NCI-H2196 treated with DMSO at 0.1 percent for 48 hours (cell line): ENCODE data around the gene CTIF.

Source experiments
- DNase-seq: peaks from one replicate; lab custom pipeline; 2025; ENCODE audit not compliant: unreplicated experiment; lab: John Stamatoyannopoulos, UW

Gene CTIF

DNA sequence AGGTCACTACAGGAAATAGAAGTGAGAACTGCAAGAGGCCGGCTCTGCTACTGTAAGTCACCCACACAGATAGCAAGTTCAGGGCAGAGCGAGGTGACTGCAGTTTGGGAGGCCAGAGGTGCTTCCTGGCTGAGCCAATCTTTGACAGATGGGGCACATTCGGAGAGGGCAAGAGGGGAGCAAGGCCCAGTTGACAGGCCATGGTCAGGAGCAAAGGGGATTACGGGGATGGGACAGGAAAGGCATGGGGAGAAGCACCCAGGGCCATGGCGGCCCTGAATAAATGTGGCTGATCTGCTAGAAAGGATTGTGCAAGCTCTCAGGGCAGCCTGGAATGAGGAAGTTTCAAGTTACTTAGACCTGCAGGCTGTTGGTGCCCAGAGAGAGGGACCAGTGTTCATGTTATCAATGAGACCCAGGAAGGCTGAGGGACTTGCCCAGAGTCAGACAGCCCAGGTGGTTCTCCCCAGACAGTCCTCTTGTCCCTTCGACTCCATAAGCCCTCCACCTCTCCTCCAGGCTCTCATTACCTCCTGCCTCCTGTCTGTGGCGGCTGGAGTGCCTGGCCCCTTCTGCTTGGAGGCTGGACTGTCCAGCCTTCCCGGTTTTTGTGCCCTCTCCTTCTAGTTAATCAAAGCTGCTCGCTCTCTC, 123.3 kb downstream of the CTIF start:
- peak; percentile 21 for DNase-seq

DNA sequence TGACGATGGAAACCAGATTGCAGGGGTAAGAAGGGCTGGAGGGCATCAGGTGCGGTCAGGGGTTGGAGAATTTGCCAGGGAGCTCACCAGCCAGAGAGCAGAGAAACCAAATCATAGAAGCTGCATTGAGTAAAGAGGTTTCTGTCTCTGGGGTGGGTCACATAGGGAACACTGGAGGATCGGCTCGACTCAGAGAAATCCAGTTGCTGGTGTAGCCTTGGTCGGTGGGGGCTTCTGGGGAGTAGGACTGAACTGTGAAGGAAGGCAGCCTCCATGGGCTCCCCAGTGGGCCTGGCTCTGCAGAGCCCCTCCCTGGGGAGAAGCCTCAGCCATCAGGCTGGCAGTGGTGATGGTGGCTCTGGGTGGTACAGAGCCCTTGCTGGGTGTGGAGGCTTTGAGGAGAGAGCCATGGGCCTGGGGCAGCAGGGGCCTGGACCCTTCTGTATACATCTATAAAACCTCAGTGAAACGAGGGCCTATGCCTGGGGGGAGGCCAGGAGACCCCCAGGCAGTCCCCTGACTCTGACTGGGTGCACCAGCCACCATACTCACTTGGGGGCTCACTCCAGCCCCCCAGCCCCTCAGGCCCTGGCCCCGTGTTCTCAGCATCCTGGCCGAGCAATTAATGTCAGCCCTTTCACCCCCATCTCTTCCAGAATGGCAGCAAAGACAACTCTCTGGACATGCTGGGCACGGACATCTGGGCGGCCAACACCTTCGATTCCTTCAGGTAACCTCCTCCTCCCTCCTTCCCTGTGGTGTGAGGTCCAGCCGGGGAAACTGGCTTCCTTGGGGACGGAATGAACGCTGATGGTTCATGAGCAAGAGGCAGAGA, 124.5 kb downstream of the CTIF start:
- DNase-seq = no peak

DNA sequence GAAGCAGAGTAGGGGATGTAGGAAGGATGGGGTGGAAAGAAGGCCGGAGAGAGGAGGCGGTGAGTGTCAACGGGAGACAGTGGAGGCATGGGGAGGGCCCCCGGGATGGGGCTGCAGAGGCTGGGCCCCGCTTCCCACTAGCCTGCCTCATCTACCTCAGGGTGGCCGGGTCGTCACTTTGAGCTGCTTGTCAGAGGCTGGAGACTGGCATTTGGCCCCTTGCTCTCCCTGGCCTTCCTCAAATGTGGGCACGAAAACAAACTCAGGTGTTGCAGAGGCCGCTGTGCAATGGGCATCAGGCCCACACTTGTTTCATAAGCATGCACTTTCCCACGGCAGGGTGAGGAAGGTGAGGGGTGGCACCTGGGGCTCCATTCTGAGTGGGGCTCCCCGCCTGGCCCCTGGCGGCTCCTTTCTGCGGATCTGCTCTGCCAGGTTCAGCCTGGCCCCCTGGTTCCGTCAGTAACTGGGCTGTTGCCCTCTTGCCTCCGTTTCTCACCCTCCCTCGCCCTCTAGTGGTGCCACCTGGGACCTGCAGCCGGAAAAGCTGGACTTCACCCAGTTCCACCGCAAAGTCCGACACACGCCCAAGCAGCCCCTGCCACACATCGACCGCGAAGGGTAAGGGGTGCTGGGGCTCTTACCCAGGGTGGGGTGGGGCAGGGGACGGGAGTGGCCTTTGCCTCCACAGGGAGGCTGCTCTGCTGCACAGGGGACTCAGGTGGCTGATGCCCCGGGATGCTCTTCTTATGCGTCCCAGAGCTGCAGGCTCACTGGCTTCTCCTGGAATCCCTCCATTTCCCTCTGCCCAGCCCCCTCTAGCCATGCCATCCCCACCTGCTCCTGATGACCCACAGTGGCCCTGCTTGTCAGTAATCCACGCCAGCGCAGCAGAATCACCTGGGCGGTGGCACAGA, 125.4 kb downstream of the CTIF start:
- peak; percentile 43 for DNase-seq

DNA sequence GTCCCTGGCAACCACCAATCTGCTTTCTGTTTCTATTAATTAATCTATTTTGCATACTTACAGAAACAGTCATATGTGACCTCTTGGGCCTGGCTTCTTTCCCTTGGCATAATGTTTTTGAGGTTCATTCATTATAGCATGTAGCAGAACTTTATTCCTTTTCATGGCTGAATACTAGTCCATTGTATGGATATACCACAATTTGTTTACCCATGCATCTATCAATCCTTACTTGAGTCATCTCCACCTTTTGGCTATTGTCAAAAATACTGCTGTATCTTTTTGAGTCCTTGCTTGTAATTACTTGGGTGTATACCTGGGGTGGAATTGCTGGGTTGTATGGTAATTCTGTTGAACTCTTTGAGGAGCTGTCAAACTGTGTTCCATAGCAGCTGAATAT, 126.8 kb downstream of the CTIF start:
- no peak for DNase-seq

DNA sequence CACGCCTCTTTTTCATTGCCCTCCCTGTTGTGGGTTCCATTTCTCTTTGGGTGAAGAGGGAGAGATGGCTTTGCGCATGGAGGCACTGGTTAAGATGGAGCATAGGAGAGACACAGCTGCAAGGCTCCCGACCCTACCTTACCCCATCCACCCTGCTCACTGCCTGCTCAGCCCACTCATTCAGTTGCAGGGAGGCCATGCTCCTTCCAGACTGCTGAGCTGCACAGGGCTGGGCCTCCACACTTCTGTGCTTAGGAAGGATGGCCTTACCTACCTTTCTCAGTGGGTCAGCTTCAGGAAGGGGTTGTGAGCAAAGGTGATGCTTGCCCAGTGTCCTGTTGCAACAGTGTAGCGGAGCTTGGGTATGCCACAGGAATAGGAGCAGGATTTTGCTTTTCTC, 127.8 kb downstream of the CTIF start:
- no peak for DNase-seq

DNA sequence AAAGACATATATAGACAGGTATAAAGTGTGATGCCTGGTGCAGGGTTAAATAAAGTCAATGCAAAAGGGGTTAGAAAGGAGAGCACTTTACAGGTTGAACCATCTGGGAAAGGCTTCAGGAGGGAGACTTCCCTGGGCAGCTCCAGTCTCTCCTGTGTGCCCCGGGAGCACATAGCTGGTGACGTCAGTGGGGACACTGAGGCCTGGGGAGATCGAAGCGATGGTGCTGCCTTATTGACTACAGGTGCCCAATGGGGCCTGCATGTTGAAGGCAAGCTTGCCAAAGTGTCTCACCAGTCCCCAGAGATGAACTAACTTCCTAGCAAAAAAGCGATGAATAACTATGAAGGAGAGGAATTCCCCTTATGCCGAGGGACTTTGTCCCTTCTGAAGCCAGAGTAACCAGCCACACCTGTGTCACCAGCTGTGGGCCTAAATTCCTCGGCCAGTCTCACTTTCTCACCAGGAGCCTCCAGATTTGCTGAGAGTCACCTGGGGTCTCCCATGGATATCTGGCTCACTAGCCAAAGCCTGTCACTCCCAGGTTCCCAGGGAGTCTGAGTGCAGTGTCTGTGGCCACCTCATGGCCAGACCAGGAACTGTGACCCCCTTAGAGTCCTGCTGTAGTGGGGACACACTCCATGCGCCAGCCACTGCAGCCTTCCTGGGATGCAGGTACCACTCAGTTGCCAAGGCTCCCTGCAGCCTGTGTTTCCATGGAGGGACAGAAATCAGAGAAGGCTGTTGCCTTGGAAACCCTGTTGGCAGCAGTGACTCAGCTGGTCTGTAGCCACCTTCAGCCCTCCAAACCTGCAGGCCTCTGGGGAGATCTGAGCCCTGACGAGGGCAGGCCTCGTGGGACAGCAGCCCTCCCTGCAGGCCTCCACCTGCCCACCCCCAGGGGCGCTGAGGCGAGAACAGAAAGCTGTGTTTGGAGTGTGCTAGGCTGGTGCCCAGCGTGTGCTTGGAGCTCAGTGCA, 128.7 kb downstream of the CTIF start:
- peak; percentile 38 for DNase-seq

DNA sequence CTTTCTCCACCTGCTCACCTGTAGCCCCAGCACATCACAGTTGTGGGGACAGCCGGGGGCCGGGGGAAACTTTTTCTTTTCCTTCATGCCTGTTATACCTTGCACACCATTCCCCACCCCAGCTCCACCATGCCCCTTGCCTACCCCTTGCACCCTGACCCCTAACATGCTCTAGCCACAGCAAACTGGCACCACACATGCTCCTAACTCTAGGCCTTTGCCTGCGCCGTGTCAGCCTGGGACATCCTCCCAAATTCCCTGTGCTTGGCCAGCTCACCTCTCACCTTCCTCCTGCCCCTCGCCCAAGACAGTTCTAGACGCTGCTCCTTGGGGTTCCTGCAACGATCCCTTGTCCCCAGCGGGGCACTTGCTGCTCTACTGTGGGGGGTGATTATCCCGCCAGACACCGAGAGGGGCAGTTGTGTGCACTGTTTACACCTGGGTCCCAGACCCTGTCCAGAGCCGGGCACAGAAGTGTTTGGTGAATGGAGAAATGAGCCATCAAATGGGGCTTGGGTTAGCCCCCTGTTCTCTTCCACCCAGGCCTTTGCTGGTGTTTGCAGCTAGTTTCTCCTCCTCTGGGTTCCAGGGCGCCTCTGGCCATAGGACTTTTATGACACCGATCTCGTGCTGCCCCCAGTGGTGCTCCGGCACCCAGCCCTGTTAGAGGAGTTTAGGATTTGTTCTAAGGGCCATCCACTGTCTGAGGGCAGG, 129.8 kb downstream of the CTIF start:
- DNase-seq = no peak

DNA sequence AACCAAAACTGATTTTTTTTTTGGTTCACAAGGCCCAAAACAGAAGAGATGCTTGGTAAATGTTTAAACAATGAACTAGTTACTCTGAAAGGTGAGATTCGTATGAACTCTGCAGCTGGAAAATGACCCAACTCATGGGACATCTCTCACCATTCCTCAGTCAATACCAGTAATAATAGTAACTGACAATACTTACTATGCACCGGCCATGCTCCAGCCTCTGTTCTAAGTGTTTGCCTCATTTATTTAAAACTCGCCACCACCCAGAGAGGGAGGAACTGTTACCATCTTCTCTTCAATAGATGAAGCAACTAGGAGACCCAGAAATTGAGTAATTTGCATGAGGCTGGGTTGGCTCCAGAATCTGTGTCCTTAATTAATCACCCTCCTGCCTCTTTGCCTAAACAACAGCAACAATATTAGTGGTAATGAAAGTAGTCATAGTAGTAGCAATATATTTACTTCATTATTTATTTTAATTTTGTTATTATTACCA, 130.4 kb downstream of the CTIF start:
- DNase-seq = no peak

DNA sequence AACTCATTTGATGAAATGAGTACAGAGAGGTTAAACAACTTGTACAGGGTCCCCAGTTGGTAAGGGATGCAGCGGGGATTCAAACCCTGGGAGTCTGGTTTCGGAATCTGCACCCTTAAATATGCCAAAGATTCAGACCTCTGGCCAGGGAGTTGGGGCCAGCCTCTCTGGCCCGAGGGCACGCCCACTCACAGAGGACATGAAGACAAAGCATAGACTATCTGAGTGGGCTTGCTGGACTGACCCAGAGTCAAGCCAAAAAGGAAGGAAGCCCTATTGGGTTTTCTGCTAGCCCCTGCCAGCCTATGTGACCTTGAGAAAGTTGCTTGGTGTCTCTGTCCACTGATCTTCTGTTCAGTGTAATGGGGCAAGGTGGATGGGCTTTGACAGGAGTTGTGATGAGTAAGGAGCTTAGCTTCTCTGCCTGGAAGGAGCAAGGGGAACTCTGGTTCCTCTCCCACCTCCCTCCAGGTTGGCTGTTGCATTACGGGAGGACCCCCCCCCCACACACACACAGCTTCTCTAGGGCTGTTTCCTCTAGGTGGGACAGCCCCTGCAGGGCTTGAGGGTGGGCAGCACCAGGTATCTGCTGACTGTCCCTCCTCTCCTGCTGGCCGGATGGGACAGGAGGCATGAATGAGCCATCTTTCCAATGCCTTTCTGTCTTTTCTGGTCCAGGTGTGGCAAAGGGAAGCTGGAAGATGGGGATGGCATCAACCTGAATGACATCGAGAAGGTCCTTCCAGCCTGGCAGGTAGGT, 131.3 kb downstream of the CTIF start:
- no peak for DNase-seq

DNA sequence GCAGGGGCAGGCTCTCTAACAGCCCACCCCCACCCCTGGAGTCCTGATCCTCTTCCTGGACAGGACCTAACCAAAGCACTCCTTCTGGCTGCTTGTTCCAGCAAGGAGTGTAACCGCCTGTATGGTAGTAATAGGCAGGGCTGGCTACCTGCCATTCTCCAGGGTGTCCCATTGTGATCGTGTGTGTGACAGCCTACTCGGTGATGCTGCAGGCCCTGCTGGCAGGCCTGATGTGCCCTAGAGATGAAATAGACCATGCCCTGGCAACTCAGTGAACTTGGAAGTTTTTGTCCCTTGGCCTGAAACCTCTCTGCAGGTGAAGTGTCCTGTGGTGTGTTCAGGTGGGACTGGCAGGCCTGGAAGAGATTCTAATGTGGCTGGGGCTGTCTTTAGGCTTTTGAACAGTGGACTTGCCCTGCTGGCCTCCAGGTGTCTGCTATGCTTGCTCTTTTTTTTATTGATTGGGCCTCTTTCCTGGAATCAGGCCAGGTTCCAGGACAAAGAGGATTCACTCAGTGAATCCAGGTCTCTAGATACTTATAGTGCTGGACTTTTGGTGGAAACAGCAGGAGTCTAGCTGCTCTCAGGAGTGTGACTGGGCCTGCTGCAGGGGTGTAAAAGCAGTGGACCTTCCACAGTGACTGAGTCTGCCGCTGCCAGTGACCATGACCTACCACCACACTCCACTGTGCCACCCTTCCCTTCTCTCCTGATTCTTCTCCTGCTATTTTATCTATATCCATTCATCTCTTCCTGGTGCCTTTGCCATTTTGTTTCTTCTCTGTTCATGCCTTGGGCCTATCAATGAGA, 132.1 kb downstream of the CTIF start:
- no peak for DNase-seq

DNA sequence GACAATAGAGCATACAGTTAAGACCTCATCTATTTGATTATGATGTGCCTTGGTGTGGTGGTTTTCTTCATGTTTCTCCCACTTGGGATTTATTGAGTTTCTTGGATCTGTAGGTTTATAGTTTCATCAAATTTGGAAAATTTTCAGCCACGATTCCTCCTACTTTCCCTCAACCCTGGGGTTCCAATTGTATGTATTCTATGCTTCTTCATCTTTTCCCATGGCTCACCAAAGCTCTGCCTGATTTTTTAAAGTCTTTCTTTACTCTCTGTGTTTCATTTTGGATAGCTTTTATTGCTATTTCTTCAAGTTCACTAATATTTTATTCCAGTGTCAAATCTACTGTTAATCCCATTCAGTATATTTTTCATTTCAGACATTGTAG, 132.7 kb downstream of the CTIF start:
- no peak for DNase-seq

DNA sequence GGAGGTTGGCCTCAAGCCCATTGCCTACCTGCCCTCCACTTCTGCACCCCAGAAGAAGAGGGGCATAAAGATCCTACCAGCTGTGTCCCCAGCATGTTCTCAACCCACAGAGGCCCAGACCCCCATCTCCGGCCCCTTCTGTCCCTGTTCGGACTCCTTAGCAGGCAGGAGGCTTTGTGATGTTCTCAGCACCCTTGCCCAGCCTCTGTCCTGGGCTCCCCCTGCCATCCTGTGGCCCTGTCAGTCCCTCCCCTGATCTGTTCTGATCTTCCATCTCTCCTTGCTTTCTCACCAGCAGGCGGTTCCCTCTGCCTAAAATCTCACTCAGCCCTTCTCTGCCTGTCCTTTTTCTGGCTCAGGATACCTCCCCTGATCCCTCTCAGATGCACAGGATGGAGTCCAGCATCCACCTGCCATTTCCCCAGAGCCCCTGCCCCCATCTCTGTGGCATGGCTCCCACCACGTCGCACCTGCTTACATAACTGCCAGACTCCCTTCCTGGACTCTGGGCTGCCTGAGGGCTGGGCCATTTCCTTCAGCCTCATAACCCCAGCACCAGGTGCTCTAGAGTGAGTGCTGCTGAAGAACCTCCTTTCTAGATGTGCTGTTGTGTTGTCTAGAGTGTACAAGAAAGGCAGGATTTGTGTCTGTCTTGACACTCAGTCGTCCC, 134.0 kb downstream of the CTIF start:
- DNase-seq = no peak

DNA sequence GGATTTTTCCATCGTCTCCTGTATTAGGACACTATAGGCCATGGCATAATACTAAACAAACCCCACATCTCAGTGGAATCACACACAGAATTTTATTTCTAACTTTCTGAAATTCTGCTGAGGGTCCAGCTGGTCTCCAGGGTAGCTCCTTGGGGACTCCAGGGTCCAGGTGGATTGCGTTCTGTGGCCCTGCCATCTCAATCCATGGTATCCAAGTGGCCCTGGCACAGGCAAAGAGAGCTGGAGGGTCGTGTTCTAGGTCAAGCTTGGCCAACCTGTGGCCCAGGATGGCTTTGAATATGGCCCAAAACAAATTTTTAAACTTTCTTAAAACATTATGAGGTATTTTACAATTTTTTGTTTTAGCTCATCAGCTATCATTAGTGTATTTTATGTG, 134.6 kb downstream of the CTIF start:
- DNase-seq = no peak

DNA sequence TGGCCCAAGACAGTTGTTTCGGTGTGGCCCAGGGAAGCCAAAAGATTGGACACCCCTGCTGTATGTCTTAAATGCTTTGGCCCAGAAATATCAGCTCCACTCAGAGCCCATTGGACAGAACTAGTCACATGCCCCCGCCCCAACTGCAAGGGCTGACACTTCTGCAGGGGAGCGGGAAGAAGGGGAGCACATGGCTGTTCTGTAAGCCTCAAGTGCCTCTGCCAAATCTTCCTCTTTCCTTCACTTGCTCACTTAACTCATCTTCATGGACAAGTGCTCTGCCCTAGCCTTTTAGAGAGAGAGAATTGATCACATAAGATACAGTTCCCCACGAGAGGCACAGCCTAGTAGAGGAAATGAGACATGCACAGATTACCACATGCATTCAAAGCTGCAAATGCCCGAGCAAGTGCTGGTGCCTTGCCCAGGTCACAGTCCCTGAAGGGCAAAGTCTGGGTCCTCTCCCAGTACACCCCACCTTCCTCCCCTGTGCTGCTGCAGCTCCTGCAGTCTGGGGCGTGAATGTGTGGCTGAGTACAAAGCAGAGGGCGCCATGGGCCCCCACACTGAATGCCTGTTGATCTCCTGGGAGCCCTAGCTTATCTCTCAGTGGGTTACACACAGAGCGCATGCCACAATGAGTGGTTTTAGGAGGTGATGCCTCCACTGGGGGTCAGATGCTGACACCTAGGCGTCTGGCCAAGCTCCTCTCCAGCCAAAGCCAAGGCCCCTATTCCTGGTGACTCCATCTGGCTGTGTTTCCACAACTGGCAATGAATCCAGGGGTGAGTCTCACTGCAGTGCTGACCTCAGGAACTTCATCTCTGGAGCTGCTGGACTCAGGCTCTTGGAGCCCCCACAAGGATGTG, 135.3 kb downstream of the CTIF start:
- no peak for DNase-seq

DNA sequence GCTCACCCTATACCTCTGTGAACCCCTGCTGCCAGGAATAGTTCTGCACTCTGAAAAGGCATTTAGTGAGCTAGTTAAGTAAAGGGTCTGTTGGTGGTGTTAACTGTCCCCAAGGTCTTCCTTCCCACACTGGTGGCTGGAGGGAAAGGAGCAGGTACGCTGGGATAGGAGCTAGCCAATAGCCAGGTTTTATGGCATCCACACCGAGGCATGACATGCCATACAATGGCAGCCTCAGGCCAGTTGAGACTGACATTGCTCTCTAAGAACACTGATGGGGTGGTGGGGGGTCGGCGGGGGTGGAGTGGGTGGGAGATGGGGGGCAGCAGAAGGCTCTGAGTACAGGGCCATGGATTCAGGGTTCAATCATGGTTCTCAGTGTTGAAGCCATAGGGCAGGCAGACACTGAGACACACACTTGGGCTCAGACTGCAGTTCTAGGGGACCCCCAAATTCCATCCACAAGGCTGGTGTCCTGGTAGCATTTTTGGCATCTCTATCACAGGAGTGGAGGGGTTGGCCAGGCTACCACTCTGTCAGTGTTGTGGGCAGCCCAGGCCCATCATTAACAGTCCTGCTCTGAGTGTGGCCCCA, 136.0 kb downstream of the CTIF start:
- no peak for DNase-seq

DNA sequence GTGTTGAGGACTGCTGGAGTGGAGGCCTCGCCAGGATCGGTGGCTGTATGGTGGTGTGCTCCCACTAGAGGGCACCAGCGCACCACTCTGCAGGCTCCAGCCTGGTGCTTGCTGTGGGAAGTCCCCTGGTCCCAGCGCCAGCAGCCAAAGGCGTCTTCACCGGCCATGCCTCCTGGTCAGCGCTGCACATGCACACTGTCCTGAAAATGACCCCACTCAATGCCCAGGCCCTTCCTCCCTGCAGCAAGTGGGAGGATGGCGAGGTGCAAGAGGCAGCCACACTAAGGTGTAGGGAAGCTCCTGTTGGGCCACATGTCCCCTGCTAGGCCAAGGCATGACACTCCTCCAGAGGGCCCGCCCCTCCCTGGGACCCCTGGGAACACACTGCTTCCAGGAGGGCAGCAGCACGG, 136.5 kb downstream of the CTIF start:
- peak; percentile 68 for DNase-seq
